ENCODE data around the gene MTMR10.

The MTMR10 gene

GRCh38 chr15:30956216-30957124 lies 35.0 kb downstream of the MTMR10 start:
- DNase-seq (ENCODE audit: low read depth in 2 of 2) = no peak

- DNase-seq (ENCODE audit: low read depth in 2 of 2) = no peak
Measured at GRCh38 chr15:30954674-30955073, 36.8 kb downstream of the MTMR10 start.

GRCh38 chr15:30953731-30954378 lies 37.6 kb downstream of the MTMR10 start:
- DNase-seq (ENCODE audit: low read depth in 2 of 2) = peak; percentile 50 to 52

- DNase-seq (ENCODE audit: low read depth in 2 of 2) = no peak
Measured at GRCh38 chr15:30953183-30953582, 38.2 kb downstream of the MTMR10 start.

- DNase-seq (ENCODE audit: low read depth in 2 of 2) = no peak
Measured at GRCh38 chr15:30943654-30944335, 47.6 kb downstream of the MTMR10 start.

GRCh38 chr15:30941520-30941919 lies 49.9 kb downstream of the MTMR10 start:
- no peak for DNase-seq (ENCODE audit: low read depth in 2 of 2)

- no peak for DNase-seq (ENCODE audit: low read depth in 2 of 2)
Measured at GRCh38 chr15:30940359-30940758, 51.1 kb downstream of the MTMR10 start.

- no peak for DNase-seq (ENCODE audit: low read depth in 2 of 2)
Measured at GRCh38 chr15:30939161-30939560, 52.3 kb downstream of the MTMR10 start.

GRCh38 chr15:30933293-30933692 lies 58.1 kb downstream of the MTMR10 start:
- DNase-seq (ENCODE audit: low read depth in 2 of 2) = no peak

GRCh38 chr15:30930422-30930821 lies 61.0 kb downstream of the MTMR10 start:
- no peak for DNase-seq (ENCODE audit: low read depth in 2 of 2)

- no peak for DNase-seq (ENCODE audit: low read depth in 2 of 2)
Measured at GRCh38 chr15:30929982-30930381, 61.4 kb downstream of the MTMR10 start.

GRCh38 chr15:30929064-30929669 lies 62.3 kb downstream of the MTMR10 start:
- no peak for DNase-seq (ENCODE audit: low read depth in 2 of 2)

GRCh38 chr15:30928076-30928475 lies 63.4 kb downstream of the MTMR10 start:
- DNase-seq (ENCODE audit: low read depth in 2 of 2) = no peak

GRCh38 chr15:30927148-30927761 lies 64.2 kb downstream of the MTMR10 start:
- DNase-seq (ENCODE audit: low read depth in 2 of 2) = no peak

- DNase-seq (ENCODE audit: low read depth in 2 of 2) = no peak
Measured at GRCh38 chr15:30926161-30926560, 65.3 kb downstream of the MTMR10 start.

- no peak for DNase-seq (ENCODE audit: low read depth in 2 of 2)
Measured at GRCh38 chr15:30925686-30926085, 65.7 kb downstream of the MTMR10 start.

GRCh38 chr15:30924353-30924752 lies 67.1 kb downstream of the MTMR10 start:
- peak; percentile 16 to 19 for DNase-seq (ENCODE audit: low read depth in 2 of 2)

GRCh38 chr15:30923429-30923828 lies 68.0 kb downstream of the MTMR10 start:
- DNase-seq (ENCODE audit: low read depth in 2 of 2) = no peak

- DNase-seq (ENCODE audit: low read depth in 2 of 2) = peak; percentile 2 to 20
Measured at GRCh38 chr15:30922480-30923311, 68.7 kb downstream of the MTMR10 start.

GRCh38 chr15:30921781-30922479 lies 69.5 kb downstream of the MTMR10 start:
- no peak for DNase-seq (ENCODE audit: low read depth in 2 of 2)

Measured in fibroblast of skin of left biceps (primary cell).